HG02759 (cell line): Measurements from ENCODE around the gene LRRFIP1.
"Not testable (repeated sequence)": the region's sequence is repeated elsewhere in the genome, so short reads cannot be mapped to it uniquely, and the experiment has no call there.

Experiments used
- ATAC-seq: cut with Tn5 transposase; IDR thresholded peaks from one replicate; pipeline ENCODE4 v1.9.1; 2021; ENCODE audit warnings: mild to moderate bottlenecking, moderate library complexity; ENCODE audit not compliant: unreplicated experiment

Gene LRRFIP1

GRCh38 chr2:237661799-237662328 lies 34.5 kb downstream of the LRRFIP1 start:
- no peak for ATAC-seq

- ATAC-seq = no peak
Measured at GRCh38 chr2:237662671-237663093, 35.3 kb downstream of the LRRFIP1 start.

GRCh38 chr2:237663517-237664110 lies 36.2 kb downstream of the LRRFIP1 start:
- no peak for ATAC-seq

- ATAC-seq = no peak
Measured at GRCh38 chr2:237664151-237664550, 36.8 kb downstream of the LRRFIP1 start.

GRCh38 chr2:237665713-237666143 lies 38.3 kb downstream of the LRRFIP1 start:
- no peak for ATAC-seq

GRCh38 chr2:237666606-237667005 lies 39.2 kb downstream of the LRRFIP1 start:
- ATAC-seq = no peak

- ATAC-seq = not testable (repeated sequence)
Measured at GRCh38 chr2:237667050-237667576, 39.7 kb downstream of the LRRFIP1 start.

- no peak for ATAC-seq
Measured at GRCh38 chr2:237667893-237668292, 40.5 kb downstream of the LRRFIP1 start.

GRCh38 chr2:237668440-237668839 lies 41.1 kb downstream of the LRRFIP1 start:
- ATAC-seq = no peak

GRCh38 chr2:237669283-237669627 lies 41.9 kb downstream of the LRRFIP1 start:
- peak; percentile 5 for ATAC-seq

GRCh38 chr2:237669628-237670392 lies 42.4 kb downstream of the LRRFIP1 start:
- peak; percentile 52 for ATAC-seq

GRCh38 chr2:237670641-237671040 lies 43.3 kb downstream of the LRRFIP1 start:
- ATAC-seq = no peak

- ATAC-seq = no peak
Measured at GRCh38 chr2:237671466-237672138, 44.2 kb downstream of the LRRFIP1 start.

GRCh38 chr2:237672731-237673129 lies 45.3 kb downstream of the LRRFIP1 start:
- no peak for ATAC-seq

- peak; percentile 32 for ATAC-seq
Measured at GRCh38 chr2:237673130-237674001, 46.0 kb downstream of the LRRFIP1 start.

- ATAC-seq = peak; percentile 87
Measured at GRCh38 chr2:237674731-237675276, 47.4 kb downstream of the LRRFIP1 start.

- no peak for ATAC-seq
Measured at GRCh38 chr2:237675316-237675715, 47.9 kb downstream of the LRRFIP1 start.

- no peak for ATAC-seq
Measured at GRCh38 chr2:237680702-237681478, 53.5 kb downstream of the LRRFIP1 start.

GRCh38 chr2:237682151-237682550 lies 54.8 kb downstream of the LRRFIP1 start:
- ATAC-seq = no peak
